HG03442 (cell line): ENCODE data around the gene CHDH.
A peak's percentile ranks its signal among the peaks of the same experiment; 100 is the strongest.

Experiments used
- ATAC-seq: cut with Tn5 transposase; IDR thresholded peaks from one replicate; pipeline ENCODE4 v1.9.1; 2021; ENCODE audit warnings: mild to moderate bottlenecking, moderate library complexity; ENCODE audit not compliant: unreplicated experiment

CHDH gene

DNA sequence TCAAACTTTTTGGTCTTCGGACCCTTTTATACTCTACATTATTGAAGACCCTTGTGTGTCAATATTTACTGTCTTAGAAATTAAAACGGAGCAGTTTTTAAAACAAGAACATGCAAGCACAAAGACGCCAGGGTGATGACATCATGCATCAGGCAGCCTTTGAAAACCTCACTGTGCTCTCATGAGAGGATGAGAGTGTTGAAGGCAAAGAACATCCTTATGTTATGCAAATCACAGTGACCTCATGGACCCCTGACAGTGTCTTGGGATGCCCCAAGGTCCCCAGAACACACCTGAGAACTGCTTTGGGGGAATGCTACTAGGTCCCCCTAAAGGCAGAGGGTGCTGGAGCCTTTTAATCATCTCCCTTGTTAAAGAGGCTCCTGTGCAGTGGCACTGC is 51.6 kb downstream of the CHDH start:
- no peak for ATAC-seq

DNA sequence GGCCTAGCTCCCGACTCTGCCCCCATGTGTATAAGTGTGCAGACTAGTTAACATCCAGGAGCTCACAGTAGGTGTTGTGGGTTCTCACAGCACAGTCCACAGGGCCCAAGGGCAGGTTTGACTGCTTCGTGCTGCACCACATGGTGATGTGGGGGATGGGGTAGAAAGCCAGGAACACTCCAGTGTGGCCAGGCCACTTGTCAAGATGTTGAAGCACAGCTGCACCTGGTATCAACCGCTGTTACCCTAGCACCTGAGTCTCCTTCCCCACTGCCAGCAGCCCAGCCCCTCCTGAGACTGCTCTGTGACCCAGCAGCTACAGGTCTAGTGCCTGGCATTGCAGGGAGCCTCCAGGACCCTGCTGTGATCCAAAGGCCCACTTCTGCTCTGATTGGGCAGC is 53.4 kb downstream of the CHDH start:
- no peak for ATAC-seq

DNA sequence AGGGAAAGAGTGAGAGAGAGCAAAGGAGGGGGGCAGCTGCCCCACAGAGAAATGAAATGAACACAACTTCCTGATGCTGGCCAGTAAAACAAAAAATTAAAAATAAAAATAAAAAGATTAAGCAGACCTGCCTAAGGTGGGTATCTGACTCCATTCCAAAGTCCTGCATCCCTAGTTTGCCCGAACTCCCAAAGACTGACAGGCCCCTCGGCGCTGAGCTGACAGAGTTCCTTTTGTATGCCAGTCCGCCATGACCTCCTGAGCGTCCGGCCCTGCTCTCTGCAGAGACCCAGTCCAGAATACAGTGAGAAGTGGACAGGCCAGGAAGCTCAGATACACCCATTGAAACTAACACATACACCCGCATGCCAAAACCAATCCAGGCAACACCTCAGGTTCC is 54.9 kb downstream of the CHDH start:
- ATAC-seq = no peak

DNA sequence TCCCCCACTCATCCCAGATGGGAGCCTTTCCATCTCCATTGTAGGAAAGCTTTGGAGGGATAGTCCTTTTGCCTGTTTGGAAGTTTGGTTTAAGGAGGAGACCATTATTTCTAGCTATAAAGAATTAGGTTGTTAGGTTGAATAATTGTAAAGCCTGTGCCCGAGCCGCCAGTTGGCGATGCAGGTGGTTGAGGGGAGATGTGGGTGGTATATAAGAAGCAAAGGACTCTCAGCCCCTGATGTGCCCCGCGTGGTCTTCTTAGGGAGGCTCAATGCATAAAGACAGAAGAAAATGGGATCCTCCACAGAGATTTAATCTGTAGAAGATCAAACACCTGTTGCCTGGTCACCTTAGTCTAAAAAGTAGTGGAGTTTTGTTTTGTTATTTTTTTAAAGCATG is 55.7 kb downstream of the CHDH start:
- ATAC-seq = no peak

DNA sequence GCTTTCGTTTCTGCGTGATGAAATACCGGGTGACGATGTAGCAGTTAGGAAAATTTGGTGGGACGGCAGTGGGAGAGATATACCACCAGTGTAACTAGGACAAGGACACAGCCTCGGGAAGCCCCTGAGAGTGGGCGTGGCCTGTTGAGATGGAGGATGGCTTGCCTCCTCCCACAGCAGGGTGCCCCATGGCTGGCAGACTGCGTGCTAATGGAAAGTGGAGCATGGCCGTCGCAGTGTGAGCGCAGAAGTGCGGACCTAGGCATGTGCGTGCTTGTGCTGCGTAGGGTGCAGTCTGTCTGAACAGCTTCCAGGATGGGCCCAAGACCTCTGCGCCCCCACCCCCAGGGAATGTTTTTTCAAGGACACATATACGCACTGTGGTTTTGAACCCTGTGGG is 56.8 kb downstream of the CHDH start:
- ATAC-seq = no peak

DNA sequence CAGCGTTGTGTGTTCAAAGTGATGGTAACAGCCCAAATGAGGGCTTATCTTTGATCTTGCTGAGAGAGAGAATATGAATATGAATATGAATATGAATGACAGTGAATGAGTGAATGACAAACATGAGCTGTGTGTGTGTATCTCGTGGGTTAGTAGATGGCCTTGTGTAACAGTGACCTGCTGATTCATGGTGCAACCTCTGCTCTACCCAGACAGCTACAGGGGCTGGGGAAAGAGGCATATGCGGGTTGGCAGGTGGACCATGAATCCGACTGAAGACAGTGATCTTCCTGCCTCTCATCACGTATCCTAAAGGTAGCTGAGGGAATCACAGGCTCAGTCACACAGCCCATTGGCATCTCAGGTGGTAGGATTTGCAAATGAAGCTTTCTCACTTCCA is 58.2 kb downstream of the CHDH start:
- ATAC-seq = no peak

DNA sequence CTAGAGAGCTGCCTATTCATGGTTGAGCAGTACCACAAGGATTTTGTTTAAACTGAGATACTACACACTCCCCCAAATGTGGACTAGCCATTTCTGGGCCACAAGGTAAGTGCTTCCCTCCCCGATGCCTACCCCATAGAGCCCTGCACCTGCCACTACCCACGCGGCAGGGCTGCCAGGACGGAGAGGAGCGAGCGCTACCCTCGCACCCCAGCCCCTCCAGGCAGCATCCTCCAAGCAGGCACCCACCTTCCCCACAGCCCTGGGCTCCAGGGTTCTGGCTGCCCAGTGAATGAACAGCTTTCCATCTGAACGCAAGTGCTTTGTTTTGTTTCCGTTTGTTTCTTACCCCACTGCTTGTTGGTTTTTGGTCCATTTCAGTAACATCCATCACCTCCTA is 59.2 kb downstream of the CHDH start:
- no peak for ATAC-seq

DNA sequence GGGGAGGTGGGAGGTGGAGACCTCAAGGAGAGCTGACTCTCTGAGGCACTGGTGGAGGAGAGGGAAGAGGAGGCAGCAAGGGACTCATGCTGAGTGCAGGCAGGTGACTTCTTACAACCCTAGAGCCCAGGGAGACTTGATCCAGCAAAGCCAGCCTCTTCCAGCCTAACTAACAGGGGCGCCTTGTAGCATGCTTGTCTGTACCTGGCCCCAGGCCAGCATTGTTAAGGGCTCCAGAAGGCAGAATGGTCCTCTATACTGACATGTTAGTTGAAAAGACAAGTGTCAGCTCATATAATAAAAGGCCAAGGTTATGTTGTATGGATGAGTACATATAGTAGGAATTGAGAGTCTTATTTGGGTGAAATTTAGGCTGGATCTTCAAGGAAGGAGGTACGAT is 65.4 kb downstream of the CHDH start:
- ATAC-seq = no peak

DNA sequence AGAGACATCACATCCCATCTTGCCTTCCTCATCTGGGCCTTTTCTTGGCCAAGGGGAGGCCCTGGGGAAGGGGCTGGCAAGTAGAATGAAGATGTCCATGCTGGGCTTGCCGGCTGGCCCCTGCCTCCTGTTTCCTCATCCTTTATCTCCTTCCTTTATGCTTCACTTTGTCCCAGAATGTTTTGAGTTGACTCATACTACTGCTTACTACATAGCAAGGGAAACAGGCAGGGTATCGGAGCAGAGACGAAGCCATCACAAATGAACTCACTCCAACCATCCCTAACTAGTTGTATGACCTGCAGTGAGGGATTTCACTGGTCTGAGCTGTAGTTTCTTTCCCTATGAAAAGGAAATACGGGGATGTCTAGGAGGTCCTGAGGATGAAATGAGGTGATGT is 66.0 kb downstream of the CHDH start:
- no peak for ATAC-seq

DNA sequence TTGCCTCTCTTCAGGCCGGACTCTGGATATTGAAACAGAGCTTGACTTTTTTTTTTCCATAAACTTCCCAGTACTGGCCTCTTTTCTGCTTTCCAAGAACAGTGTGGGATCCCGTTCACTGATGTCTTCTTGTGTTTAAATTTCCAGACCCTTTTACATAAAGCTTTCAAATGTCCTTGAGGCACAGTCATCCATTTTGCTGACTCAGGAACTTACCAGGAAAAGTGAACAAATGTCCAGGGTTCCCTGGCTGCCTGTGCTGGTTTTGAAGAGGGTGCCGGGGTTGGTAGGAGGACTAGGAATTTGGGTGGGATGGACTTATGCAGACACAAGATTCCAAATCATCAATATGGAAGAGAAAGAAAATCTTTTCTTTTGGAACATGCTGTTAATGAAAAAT is 68.1 kb downstream of the CHDH start:
- ATAC-seq = no peak

DNA sequence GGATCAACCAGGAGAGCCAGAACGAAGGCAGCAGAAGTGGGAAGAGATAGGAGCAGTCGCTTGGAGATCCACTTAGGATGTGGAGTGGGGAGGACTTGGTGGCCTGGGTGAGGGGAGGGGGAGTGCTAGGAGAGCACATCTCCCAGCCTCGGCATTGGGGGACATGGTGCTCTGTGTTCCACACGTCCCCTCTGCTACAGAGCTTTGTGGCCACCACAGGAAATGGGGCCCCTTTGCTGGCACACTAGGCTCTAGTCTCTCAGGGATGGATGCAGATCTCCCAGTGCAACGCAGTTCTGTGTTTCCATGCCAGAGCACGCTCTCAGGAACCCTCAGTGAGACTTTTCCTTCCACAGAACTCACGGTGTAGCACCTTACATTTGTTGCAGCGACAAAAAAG is 68.8 kb downstream of the CHDH start:
- ATAC-seq = no peak

DNA sequence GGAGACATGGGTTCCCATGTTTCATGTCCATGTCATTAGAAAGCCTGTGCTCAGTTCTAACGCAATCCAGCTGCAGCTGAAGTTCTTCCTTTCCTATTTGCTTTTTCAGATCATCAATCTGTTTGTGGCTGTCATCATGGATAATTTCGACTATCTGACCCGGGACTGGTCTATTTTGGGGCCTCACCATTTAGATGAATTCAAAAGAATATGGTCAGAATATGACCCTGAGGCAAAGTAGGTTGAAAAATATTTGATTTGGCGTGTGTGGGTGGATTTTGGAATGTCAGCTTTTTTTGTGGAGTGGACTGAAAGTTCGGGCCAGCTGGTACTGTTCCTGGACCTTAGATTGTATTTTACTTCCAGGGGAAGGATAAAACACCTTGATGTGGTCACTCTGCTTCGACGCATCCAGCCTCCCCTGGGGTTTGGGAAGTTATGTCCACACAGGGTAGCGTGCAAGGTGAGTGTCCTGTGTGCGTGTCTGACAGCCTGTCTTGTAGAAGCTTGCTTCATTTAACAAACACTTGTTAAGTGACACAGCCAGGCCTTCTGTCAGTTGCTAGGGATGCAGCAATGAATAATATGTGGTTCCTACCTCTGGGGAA is 69.6 kb downstream of the CHDH start:
- ATAC-seq = no peak

DNA sequence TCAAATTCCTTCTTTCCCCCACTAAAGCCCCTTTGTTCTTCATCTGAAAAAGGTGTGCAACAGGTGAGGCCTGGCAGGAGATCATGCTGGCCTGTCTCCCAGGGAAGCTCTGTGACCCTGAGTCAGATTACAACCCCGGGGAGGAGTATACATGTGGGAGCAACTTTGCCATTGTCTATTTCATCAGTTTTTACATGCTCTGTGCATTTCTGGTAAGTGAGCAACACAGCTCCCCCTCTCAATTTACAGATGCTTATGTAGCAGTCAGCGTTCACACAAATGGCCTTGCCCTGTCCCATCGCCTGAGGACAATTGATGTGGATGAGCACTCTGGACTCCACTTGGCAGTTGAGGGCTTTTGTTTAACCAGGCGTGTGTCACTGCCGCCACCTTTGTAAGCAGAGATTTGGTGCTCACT is 70.4 kb downstream of the CHDH start:
- ATAC-seq = no peak

DNA sequence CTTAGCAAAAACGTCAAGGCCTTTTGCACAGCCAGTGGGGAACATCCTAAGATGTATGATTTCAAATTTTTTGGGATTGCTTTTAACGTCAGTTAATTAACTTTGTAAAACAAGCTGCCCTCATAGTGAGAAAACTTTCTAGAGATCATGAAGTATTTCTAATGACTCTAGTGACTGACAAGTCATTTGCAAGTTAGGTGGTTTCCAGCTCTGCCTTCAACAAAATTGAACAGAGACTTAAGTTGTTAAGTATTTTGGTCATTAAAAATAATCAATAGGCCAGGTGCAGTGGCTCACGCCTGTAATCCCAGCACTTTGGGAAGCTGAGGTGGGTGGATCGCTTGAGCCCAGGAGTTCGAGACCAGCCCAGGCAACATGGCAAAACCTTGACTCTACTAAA is 71.2 kb downstream of the CHDH start:
- no peak for ATAC-seq

DNA sequence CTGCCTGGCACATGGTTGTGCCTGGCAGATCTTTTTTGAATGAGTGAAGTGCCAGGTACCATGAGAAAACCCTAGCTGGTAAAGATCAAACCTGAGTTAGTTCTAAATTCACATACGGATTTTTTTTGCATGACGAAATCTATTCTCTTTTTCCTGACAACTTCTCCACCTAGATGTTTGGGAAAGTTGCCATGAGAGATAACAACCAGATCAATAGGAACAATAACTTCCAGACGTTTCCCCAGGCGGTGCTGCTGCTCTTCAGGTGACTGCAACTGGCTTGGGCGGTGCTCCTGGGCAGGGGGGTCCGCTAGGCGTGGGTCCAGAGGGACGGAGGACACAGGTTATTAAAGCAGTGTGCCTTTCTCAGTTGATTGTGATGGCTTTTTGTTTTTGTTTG is 71.8 kb downstream of the CHDH start:
- no peak for ATAC-seq

DNA sequence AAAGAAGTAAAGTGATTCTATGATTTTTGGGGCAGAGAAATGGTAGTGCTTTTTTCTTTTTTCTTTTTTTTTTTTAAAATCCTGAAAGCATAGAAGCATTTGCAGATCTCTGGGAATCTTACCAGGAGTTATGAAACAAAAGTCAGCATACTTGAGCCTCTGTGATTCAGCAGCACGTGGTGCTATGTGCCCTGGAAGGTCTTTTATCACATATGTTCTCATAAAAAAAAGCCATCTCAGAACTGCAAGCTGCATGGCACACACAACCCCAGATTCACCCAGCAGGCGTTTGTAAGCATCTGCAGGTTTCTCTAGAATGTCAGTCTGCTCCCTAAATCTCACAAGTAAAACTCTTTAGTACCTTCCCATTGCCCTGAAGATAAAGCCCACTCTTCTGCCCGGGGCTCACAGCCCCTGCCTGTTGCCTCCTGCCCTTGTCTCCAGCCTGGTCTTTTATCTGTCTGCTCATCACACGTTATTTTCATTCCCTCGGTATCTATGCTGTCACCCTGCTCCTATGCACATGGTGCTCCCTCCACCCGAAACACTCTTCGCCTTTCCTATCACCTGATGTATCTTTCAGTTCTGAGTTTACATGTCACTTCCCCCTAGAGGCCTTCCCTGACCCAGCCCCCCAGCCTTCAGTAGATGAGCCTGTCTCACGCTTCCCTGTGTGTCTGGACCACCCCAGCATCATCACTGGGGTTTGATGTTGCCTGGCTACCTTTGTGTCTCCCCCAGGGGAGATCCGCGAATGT is 72.4 kb downstream of the CHDH start:
- ATAC-seq = peak; percentile 91

DNA sequence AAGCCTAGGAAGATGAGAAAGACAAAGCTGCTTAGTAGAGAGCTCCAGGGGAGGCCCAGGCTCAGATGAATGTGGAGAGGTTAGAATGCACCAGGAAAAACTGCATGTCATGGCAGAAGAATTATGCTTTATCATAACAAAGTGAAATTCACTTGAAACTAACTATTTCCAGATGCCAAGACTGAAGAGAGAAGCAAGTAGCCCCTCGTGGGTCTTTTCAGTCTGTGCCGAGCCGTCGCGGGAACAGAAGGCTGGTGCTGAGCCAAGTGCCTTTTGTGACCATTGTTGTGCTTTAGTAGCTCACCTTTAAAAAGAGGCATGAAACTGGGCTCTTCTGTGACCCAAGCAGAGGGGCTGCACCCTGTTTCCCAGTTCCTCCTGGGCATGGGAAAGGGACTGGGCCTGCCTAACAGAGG is 73.2 kb downstream of the CHDH start:
- no peak for ATAC-seq

DNA sequence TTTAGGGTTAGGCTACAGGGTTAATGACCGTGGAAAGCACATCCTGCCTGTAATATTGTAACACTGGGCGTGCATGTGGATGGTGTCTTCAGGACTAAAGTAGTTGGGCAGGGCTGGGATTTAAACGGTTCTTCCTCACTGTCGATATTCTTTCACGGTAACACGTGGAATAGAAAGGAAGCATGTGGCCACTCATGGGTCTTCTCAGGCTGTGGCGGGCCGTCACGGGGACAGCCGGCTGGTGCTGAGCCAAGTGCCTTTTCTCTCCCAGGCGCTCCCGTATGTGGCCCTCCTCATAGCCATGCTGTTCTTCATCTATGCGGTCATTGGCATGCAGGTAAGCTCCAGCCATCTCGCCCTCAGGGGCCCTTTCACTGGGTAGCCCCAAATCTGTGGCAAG is 73.7 kb downstream of the CHDH start:
- no peak for ATAC-seq

DNA sequence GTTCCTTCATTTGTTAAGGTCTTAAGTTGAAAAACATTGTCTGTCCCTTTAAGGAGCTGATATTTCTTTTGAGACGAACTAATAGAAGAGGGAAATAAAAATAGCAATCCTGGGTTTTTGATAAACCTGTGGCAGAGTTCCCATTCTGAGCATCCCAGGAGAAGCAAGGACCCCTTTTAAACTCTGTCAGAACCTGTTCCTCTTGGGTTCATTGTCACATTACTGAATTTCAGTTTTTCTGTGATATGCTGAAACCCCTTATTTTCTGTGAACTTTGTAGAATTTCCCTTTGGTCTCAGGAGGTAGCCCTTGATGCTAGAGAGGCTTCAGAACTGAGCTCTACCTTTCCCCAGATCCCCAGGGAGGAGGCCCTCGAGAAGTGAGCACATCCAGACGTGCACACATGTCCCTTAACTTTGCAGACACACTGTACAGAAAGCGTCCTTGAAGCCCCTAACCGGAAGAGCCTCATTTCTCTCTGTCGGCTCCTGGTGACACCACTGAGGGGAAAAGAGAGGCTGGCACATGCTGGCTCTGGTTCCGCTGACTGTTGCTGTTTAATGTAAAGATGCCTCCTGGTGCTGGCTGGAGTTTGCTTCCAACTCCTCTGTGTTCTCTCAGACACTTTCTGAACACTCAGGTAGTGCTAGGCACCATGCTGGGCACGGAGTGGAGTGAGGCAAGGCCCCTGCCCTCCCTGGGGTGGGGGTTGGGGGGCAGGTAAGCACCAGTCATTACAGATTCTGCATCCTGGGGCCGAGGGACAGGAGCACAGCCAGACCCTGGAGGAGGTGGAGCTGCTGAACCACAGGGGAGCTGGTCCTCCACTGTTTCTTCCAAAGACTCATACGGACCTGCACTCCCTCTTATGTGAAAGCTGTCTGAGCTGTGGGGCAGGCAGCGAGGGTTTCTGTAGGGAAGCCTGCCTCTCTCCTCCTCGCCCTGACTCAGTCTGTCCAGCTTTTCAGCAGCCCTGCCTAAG is 77.5 kb downstream of the CHDH start:
- ATAC-seq = no peak

DNA sequence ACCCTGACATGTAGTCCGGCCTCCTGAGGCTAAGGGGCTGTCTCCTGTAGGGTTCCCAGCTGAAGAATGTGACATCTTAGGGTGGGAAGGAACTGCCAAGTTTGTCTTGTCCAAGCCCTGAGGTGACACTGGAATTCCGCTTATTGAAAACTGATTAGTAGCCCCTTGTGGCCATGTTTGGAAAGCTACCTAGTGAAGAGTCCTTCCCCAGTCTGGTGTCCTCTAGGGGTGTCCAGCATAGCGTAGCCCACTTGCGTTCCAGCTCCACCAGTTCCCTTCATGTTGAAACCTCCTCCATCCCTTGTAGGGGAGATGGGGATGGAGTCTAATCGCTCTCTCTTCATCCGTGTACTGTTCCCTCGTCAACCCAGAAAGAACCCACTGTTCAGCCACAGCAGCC is 79.5 kb downstream of the CHDH start:
- no peak for ATAC-seq

DNA sequence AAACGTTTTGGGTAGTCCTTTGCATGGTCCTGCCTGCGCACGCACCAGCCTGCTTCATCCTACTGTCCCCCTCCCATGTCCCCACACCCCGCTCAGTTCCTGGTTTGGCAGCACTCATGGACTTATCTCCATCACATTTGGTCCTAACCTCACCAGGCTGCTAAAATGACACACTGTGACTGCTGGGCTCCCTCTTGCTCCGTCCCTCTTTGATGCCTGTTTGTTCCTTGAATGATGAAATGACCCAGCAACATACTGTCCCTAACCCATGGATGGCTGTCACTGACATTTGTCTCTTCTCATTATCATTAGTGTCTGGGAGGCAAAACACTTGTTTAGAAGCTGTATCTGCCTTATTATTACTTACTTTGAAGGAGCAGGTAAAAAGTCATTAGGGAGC is 80.5 kb downstream of the CHDH start:
- no peak for ATAC-seq
